SJSA1 (cell line): ENCODE data around the gene ZNF850. TPM values are rescaled to one million over a fixed set of nuclear protein-coding genes. Genes with fewer than 3 reads are reported as not detected.
A peak's percentile ranks its signal among the peaks of the same experiment; 100 is the strongest.

ENCODE experiments used
- DNase-seq, 2 experiments: peaks; one replicate each; pipeline ENCODE4 v3.0.0-alpha.2; 2015 to 2020; ENCODE audit warnings: low spot score in 2 of 2, low read depth in 1 of 2
- H3K27ac ChIP-seq: fragments of 250-450 bp; sonication (Bioruptor Pico); 2 replicates; pipeline ENCODE4 v1.5.1; 2020; ENCODE audit warnings: mild to moderate bottlenecking, moderate library complexity
- H3K27me3 ChIP-seq: fragments of 250-450 bp; sonication (Bioruptor Pico); replicated peaks from 2 replicates; pipeline ENCODE4 v1.5.1; 2020; ENCODE audit warnings: mild to moderate bottlenecking, moderate library complexity
- H3K36me3 ChIP-seq: fragments of 250-450 bp; sonication (Bioruptor Pico); 2 replicates; pipeline ENCODE4 v1.5.1; 2020; ENCODE audit warnings: mild to moderate bottlenecking
- H3K4me1 ChIP-seq: fragments of 250-450 bp; sonication (Bioruptor Pico); replicated peaks from 2 replicates; pipeline ENCODE4 v1.6.1; 2021; ENCODE audit warnings: mild to moderate bottlenecking
- H3K4me3 ChIP-seq: fragments of 250-450 bp; sonication (Bioruptor Pico); 2 replicates; pipeline ENCODE4 v1.5.1; 2020; ENCODE audit warnings: mild to moderate bottlenecking
- H3K9me3 ChIP-seq: fragments of 250-450 bp; sonication (Bioruptor Pico); replicated peaks from 2 replicates; pipeline ENCODE4 v1.5.1; 2020; ENCODE audit warnings: mild to moderate bottlenecking
- total RNA-seq: library from RNA; depleted of rRNA; stranded (reverse); fragments of >200 nt; shearing (Covaris generic); gene quantifications from 2 replicates; pipeline ENCODE4 v1.2.3, GENCODE V29; 2014; rRNA removed

The ZNF850 gene
- total RNA-seq, 1 experiment from 2014 or later = 2.6 TPM

DNA sequence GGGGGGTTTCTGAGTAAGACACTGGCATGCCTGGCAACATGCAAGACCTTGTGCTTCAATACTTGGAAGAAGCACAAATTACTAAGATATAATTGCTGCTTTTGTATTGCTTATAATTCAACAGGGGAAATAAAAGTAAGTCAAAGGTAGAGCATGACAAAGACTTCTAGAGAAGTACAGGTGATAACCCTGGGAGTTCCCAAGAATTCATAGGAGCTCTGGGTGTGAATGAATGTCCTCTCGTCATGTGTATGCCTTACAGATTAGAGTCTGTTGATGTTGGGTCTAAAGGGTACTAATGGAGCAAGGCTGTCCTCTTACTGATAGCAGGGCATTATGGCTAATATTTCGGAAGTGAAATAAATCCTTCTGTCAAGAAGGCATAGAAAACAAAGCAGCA lies 98.4 kb downstream of the ZNF850 start:
- Histone ChIP-seq H3K27me3 (no peaks in the 10 kb centered on the region), H3K4me3 (no peak overlapping the region), H3K36me3 (no peaks in the 10 kb centered on the region), H3K27ac (no peak overlapping the region), H3K4me1 (no peaks in the 10 kb centered on the region), H3K9me3 (peaks cover 12% of the 10 kb centered on the region)
- no peak for DNase-seq

DNA sequence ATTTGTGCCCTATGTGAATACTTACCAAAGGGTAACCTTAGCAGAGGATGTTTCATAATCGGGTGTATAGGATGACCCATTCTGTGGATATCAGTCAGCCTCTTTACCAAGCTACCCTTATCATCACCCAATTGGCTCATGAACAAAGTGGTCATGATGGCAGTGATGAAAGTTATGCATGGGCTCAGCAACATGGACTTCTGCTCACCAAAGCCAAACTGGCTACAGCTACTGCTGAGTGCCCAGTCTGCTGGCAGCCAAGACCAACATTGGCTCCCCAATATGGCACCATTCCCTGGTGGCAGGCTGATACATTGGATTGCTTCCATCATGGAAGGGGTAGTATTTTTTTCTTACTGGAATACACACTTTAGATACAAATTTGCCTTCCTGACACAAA lies 100.2 kb downstream of the ZNF850 start:
- no peaks in the 10 kb centered on the region for H3K4me1 ChIP-seq

DNA sequence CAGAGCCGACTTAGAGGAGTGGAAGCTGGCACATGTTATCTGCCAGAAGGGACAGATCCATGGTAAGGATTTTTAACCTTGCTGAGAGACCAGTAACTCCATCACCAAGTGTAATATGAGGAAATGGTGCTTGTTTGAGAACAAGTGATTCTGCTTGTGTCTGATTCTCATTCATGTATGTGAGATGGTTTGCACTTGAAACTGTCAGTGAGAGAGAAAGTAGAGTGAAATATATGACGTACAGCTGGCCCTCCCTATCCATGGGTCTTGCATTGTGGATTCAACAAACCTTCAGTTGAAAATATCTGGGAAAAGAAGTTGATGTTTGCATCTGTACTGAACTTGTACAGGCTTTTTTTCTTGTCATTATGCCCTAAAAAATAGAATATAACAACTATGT lies 104.0 kb downstream of the ZNF850 start:
- no peaks in the 10 kb centered on the region for H3K4me1 ChIP-seq
- peaks cover 15% of the 10 kb centered on the region for H3K9me3 ChIP-seq
- H3K4me3 ChIP-seq = no peak overlapping the region
- H3K27ac ChIP-seq = no peak overlapping the region
- H3K36me3 ChIP-seq = 0 out of 2 replicates have a peak, but pooled peaks cover 6% of the 10 kb centered on the region
- no peaks in the 10 kb centered on the region for H3K27me3 ChIP-seq
- no peak for DNase-seq

More for the DNA sequence above, 100.2 kb downstream of the ZNF850 start:
- H3K36me3 ChIP-seq = no peaks in the 10 kb centered on the region
- H3K27ac ChIP-seq = no peak overlapping the region
- no peaks in the 10 kb centered on the region for H3K27me3 ChIP-seq
- H3K4me3 ChIP-seq = no peak overlapping the region
- H3K9me3 ChIP-seq = peaks cover 18% of the 10 kb centered on the region
- no peak for DNase-seq

DNA sequence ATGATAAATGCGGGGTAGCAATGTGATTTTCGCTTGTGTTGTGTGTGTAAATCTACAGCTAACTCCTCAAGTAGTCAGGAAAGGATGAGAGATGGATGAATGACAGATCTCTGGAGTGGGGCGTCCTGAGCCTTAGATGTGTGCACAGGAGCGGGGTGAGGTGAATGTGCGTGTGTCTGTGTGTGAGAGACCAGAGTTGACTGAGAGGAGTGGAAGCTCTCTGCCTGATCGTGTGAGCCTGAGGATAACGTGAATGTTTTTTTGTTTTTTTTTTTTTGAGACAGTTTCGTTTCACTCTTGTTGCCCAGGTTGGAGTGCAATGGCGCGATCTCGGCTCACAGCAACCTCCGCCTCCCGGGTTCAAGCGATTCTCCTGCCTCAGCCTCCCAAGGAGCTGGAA lies 106.8 kb downstream of the ZNF850 start:
- H3K36me3 ChIP-seq = 0 out of 2 replicates have a peak, but pooled peaks cover 7% of the 10 kb centered on the region
- no peaks in the 10 kb centered on the region for H3K4me1 ChIP-seq
- DNase-seq = no peak
- H3K27me3 ChIP-seq = no peaks in the 10 kb centered on the region
- H3K9me3 ChIP-seq = peaks cover 9% of the 10 kb centered on the region
- no peak overlapping the region for H3K27ac ChIP-seq
- H3K4me3 ChIP-seq = peak overlapping the region; percentile 47

Other genes starting within 250 kb of the ZNF850 start
- 6.9 and 7.7 TPM in 2 replicates for gene ZNF260, start 244.5 kb downstream of the ZNF850 start, total RNA-seq
- 2.1 and 3.4 TPM in 2 replicates for gene ZNF529, start 199.5 kb downstream of the ZNF850 start, total RNA-seq
- 0.16 and 1.2 TPM in 2 replicates for gene ZNF382, start 167.5 kb downstream of the ZNF850 start, total RNA-seq
- 3.1 and 11.2 TPM in 2 replicates for gene ZNF461, start 106.0 kb downstream of the ZNF850 start, total RNA-seq
- gene ZNF567, start 85.2 kb downstream of the ZNF850 start, total RNA-seq = 1.5 and 3.4 TPM in 2 replicates
- gene ZNF790, start 65.6 kb upstream of the ZNF850 start, total RNA-seq = 0.18 TPM in 1 of 2 replicates, not detected in the other
- gene ZNF345, start 78.1 kb upstream of the ZNF850 start, total RNA-seq = 0.06 and 1.8 TPM in 2 replicates
- gene ZNF829, start 143.5 kb upstream of the ZNF850 start, total RNA-seq = 0.03 and 0.37 TPM in 2 replicates
- gene ZNF568, start 143.5 kb upstream of the ZNF850 start, total RNA-seq = 0.47 TPM in 1 of 2 replicates, not detected in the other